ENCODE results near the gene FKBP2. TPM values are rescaled to one million over a fixed set of nuclear protein-coding genes. Genes with fewer than 3 reads are reported as not detected.

FKBP2 gene
- total RNA-seq, 3 donors from 2014 or later (not counting 1 experiment from before 2014, with no cell fraction given), result 26.4 to 39.3 (median 30.3) TPM

- Mint-ChIP-seq H3K4me3 (no peak overlapping the region), H3K27ac (no peak overlapping the region), H3K27me3 (ENCODE audit: low read depth in 2 of 2) (no peaks in the 10 kb centered on the region), H3K4me1 (peaks cover 21 to 39% of the 10 kb centered on the region in 2 donors), H3K9me3 (no peaks in the 10 kb centered on the region), H3K36me3 (no peaks in the 10 kb centered on the region)
- intact Hi-C loops (cut with micrococcal nuclease), result no loop called here
- H3K4me3 ChIP-seq (ENCODE audit: low read length), result no peak overlapping the region
- no peak overlapping the region for H3K27ac ChIP-seq (ENCODE audit: low read length)
- H3K4me1 ChIP-seq (ENCODE audit: control insufficient read depth, insufficient read depth, low read length), result peaks cover 35% of the 10 kb centered on the region
- TF ChIP-seq, protein P1, sequence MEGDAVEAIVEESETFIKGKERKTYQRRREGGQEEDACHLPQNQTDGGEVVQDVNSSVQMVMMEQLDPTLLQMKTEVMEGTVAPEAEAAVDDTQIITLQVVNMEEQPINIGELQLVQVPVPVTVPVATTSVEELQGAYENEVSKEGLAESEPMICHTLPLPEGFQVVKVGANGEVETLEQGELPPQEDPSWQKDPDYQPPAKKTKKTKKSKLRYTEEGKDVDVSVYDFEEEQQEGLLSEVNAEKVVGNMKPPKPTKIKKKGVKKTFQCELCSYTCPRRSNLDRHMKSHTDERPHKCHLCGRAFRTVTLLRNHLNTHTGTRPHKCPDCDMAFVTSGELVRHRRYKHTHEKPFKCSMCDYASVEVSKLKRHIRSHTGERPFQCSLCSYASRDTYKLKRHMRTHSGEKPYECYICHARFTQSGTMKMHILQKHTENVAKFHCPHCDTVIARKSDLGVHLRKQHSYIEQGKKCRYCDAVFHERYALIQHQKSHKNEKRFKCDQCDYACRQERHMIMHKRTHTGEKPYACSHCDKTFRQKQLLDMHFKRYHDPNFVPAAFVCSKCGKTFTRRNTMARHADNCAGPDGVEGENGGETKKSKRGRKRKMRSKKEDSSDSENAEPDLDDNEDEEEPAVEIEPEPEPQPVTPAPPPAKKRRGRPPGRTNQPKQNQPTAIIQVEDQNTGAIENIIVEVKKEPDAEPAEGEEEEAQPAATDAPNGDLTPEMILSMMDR (IDR thresholded peaks at IDR 0.05), result no peak
- DNase-seq (no peak), ATAC-seq (no peak)
- no peaks in the 10 kb centered on the region for H3K27me3 ChIP-seq (ENCODE audit: control insufficient read depth, insufficient read depth, low read length)
- H3K36me3 ChIP-seq (ENCODE audit: control insufficient read depth, insufficient read depth, low read length), result peaks cover 52% of the 10 kb centered on the region
- H3K9me3 ChIP-seq (ENCODE audit: control insufficient read depth, insufficient read depth, low read length), result no peaks in the 10 kb centered on the region
- 87% methylated on average over 8 of the region's 9 CpGs for WGBS (ENCODE audit: insufficient coverage)
These were observed 18.3 kb upstream of the FKBP2 start for GRCh38 chr11:64222651-64223000.

- intact Hi-C loops (cut with micrococcal nuclease), result no loop called here
- Mint-ChIP-seq H3K4me1 (peaks cover 21 to 44% of the 10 kb centered on the region in 2 donors), H3K27me3 (ENCODE audit: low read depth in 2 of 2) (no peaks in the 10 kb centered on the region), H3K4me3 (no peak overlapping the region), H3K27ac (no peak overlapping the region), H3K36me3 (no peaks in the 10 kb centered on the region), H3K9me3 (no peaks in the 10 kb centered on the region)
- Histone ChIP-seq H3K4me1 (ENCODE audit: control insufficient read depth, insufficient read depth, low read length) (peaks cover 36% of the 10 kb centered on the region), H3K36me3 (ENCODE audit: control insufficient read depth, insufficient read depth, low read length) (peaks cover 50% of the 10 kb centered on the region), H3K27ac (ENCODE audit: low read length) (no peak overlapping the region), H3K27me3 (ENCODE audit: control insufficient read depth, insufficient read depth, low read length) (no peaks in the 10 kb centered on the region), H3K9me3 (ENCODE audit: control insufficient read depth, insufficient read depth, low read length) (no peaks in the 10 kb centered on the region), H3K4me3 (ENCODE audit: low read length) (no peak overlapping the region)
- TF ChIP-seq, protein P1 (IDR thresholded peaks at IDR 0.05), result no peak
- ATAC-seq (no peak), DNase-seq (no peak)
- 89% methylated on average over 24 of the region's 24 CpGs for WGBS (ENCODE audit: insufficient coverage)
These were observed 17.8 kb upstream of the FKBP2 start for GRCh38 chr11:64223001-64223651.

DNA sequence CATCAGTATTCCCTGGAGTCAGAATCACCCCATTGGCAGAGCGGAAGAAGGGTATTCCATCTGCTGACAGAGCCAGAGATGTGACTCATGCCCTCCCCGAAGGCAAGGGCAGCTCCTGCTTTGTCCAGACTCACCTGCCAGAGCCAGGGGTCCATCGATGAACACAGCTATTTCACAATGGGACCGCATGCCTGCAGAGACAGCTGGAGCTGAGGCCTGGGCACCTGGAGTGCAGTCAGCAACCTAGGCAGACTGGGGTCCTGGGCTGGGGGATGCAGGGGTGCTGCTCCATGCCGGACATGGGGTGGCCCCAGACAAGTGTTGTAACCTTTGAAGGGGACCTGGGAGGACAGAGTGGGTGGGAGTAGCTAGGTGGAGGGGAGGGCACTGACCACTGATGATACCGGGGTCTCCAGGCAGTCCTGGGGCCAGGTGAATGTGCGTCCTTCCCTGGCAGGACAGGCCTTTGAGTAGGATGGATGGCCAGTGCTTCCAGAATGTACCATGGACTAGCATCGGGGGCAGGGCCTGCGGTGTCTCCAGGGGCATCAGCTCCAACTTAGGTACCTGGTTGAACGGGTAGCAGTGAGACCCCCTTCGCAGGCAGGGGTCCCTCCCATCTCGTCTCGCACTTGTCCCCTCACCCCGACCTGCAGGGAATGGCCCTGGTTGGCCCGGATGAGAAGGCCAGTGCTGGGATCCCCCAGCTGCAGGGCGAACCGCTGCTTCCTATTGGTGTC is 16.6 kb upstream of the FKBP2 start:
- Histone ChIP-seq H3K27me3 (ENCODE audit: control insufficient read depth, insufficient read depth, low read length) (no peaks in the 10 kb centered on the region), H3K27ac (ENCODE audit: low read length) (no peak overlapping the region), H3K4me3 (ENCODE audit: low read length) (no peak overlapping the region), H3K4me1 (ENCODE audit: control insufficient read depth, insufficient read depth, low read length) (peaks cover 36% of the 10 kb centered on the region), H3K36me3 (ENCODE audit: control insufficient read depth, insufficient read depth, low read length) (peaks cover 38% of the 10 kb centered on the region), H3K9me3 (ENCODE audit: control insufficient read depth, insufficient read depth, low read length) (no peaks in the 10 kb centered on the region)
- DNase-seq (no peak), ATAC-seq (no peak)
- Mint-ChIP-seq H3K27me3 (ENCODE audit: low read depth in 2 of 2) (no peaks in the 10 kb centered on the region), H3K4me3 (peak overlapping the region; percentile 88), H3K27ac (peak overlapping the region; percentile 18 to 85), H3K36me3 (no peaks in the 10 kb centered on the region), H3K4me1 (peaks cover 16 to 40% of the 10 kb centered on the region in 2 donors), H3K9me3 (no peaks in the 10 kb centered on the region)
- intact Hi-C loops (cut with micrococcal nuclease), result no loop called here
- TF ChIP-seq, protein P1 (IDR thresholded peaks at IDR 0.05), result no peak
- WGBS (ENCODE audit: insufficient coverage), result 94% methylated on average over 17 of the region's 17 CpGs
